ENCODE results near the gene GMCL2. TPM values are rescaled to one million over a fixed set of nuclear protein-coding genes. Genes with fewer than 3 reads are reported as not detected.

Gene GMCL2
- total RNA-seq, 1 donor from 2014 or later = not detected

DNA sequence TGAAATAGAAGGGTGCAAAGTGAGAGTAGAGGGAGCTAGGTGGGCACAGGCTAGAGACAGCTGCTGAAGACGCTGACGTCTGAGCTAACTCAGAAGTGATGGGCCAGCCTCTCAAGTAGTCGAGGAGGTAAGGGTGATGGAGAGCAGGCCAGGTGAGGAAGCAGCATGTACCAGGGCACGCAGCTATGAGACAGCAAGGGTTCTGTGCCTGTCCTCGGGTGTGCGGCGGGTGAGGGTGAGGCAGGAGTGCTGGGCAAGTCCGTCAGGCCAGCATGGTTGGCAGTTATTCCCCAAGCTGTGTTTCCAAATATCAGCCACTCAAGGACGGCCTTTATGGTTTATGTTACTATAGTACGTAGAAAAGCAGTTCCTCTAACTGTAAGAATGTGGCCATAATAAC, 50.2 kb downstream of the GMCL2 start:
- no peak for DNase-seq

Other genes starting within 250 kb of the GMCL2 start
- not detected in 2 replicates for gene PROP1, start 191.1 kb downstream of the GMCL2 start, total RNA-seq
- 43.9 and 49.4 TPM in 2 replicates for gene N4BP3, start 73.8 kb downstream of the GMCL2 start, total RNA-seq
- 42.7 and 51.3 TPM in 2 replicates for gene RMND5B, start 56.4 kb downstream of the GMCL2 start, total RNA-seq
- gene NHP2, start 33.5 kb downstream of the GMCL2 start, total RNA-seq = 148 and 175 TPM in 2 replicates
- 55.0 and 64.6 TPM in 2 replicates for gene HNRNPAB, start 17.2 kb upstream of the GMCL2 start, total RNA-seq
- 42.9 and 44.2 TPM in 2 replicates for gene PHYKPL, start 45.4 kb upstream of the GMCL2 start, total RNA-seq

Data from dermis blood vessel endothelial cell (primary cell).